Uterus (tissue), 4 donors: ENCODE data around the gene UBQLN1. TPM values are rescaled to one million over a fixed set of nuclear protein-coding genes. Genes with fewer than 3 reads are reported as not detected.

Source experiments
- DNase-seq, 2 donors: peaks; one replicate each; pipeline ENCODE4 v3.0.0-alpha.2; 2019 to 2020
- H3K27ac ChIP-seq, 2 donors: fragments of 200-600 bp; sonication (generic); 1 replicate in 1 of 2; 2 replicates in 1 of 2; pipeline ENCODE4 v1.5.1; 2016 to 2018
- H3K27me3 ChIP-seq, 2 donors: fragments of 200-600 bp; sonication (generic); one replicate each; pipeline ENCODE4 v1.5.1; 2018 to 2019; ENCODE audit warnings: control low read depth in 1 of 2
- H3K36me3 ChIP-seq, 2 donors: fragments of 200-600 bp; sonication (generic); one replicate each; pipeline ENCODE4 v1.5.1; 2019; ENCODE audit warnings: control low read depth in 1 of 2
- H3K4me1 ChIP-seq, 2 donors: fragments of 200-600 bp; sonication (generic); one replicate each; pipeline ENCODE4 v1.5.1; 2018 to 2019; ENCODE audit warnings: control low read depth in 1 of 2
- H3K4me3 ChIP-seq, 2 donors: fragments of 200-600 bp; sonication (generic); 1 replicate in 1 of 2; 2 replicates in 1 of 2; pipeline ENCODE4 v1.5.1; 2018 to 2019; ENCODE audit warnings: mild to moderate bottlenecking in 1 of 2
- H3K9me3 ChIP-seq, 2 donors: fragments of 200-600 bp; sonication (generic); one replicate each; pipeline ENCODE4 v1.5.1; 2019; ENCODE audit warnings: control low read depth in 1 of 2
- POLR2A ChIP-seq, 2 donors: fragments of 450-650 bp; IDR thresholded peaks; one replicate each; pipeline ENCODE4 v1.6.1; 2016; ENCODE audit warnings: antibody characterized with exemption in 2 of 2, mild to moderate bottlenecking in 1 of 2, moderate library complexity in 1 of 2
- intact Hi-C: fragments of 100-400 bp; cut with DNase I; formaldehyde crosslinking; loops from one replicate; pipeline ENCODE4 v1.15.1; 2023; ENCODE audit warnings: low total_unique reads
- total RNA-seq, 4 donors: library from RNA; depleted of rRNA in 3 of 4; stranded (reverse); fragments of >200 nt in 3 of 4; gene quantifications; one replicate each; pipeline versions ENCODE4 v1.1.0 to v1.2.4, GENCODE V29; 2014 to 2023
- TF ChIP-seq, protein P1 (sequence below), 4 experiments: fragments of 200-600 bp in 2 of 4; fragments of 450-650 bp in 2 of 4; sonication (generic) in 2 of 4; IDR thresholded peaks; one replicate each; pipeline ENCODE4 v1.5.1; 2016 to 2019; ENCODE audit warnings: antibody characterized with exemption in 4 of 4, mild to moderate bottlenecking in 2 of 4, moderate library complexity in 1 of 4
- donor health status: DM: yes; HTN: yes; CAD: no.

The UBQLN1 gene
- total RNA-seq, 4 donors from 2014 or later, result 66.8 to 155 (median 98.1) TPM

- Histone ChIP-seq H3K27me3 (no peaks in the 10 kb centered on the region), H3K27ac (no peak overlapping the region), H3K4me3 (no peak overlapping the region), H3K36me3 (no peaks in the 10 kb centered on the region), H3K4me1 (no peaks in the 10 kb centered on the region), H3K9me3 (no peaks in the 10 kb centered on the region)
- TF ChIP-seq POLR2A (IDR thresholded peaks at IDR 0.05), result no peak
- TF ChIP-seq, protein P1, sequence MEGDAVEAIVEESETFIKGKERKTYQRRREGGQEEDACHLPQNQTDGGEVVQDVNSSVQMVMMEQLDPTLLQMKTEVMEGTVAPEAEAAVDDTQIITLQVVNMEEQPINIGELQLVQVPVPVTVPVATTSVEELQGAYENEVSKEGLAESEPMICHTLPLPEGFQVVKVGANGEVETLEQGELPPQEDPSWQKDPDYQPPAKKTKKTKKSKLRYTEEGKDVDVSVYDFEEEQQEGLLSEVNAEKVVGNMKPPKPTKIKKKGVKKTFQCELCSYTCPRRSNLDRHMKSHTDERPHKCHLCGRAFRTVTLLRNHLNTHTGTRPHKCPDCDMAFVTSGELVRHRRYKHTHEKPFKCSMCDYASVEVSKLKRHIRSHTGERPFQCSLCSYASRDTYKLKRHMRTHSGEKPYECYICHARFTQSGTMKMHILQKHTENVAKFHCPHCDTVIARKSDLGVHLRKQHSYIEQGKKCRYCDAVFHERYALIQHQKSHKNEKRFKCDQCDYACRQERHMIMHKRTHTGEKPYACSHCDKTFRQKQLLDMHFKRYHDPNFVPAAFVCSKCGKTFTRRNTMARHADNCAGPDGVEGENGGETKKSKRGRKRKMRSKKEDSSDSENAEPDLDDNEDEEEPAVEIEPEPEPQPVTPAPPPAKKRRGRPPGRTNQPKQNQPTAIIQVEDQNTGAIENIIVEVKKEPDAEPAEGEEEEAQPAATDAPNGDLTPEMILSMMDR (IDR thresholded peaks at IDR 0.05), result no peak
- intact Hi-C loops, result no loop called here
- DNase-seq, result no peak
Measured at GRCh38 chr9:83649515-83649914, 58.2 kb downstream of the UBQLN1 start.

DNA sequence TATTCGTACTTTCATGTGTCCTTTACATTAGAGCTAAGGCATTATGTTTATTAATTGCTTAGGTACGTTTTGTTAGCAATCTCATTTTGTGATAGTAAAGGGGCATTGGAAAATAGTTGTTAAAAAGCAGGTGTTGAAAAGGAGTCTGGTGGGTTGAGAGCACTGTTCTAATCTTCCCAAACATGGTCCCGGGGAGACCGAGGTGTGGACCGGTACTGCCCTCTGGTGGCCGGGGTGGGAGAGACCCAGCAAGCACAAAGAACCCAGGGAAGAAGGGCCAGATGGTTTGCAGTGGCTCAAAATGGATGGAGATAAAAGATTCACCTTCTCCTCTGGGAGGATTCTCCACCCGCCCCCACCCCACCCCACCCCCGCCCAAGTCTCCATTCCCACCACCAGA, 58.7 kb downstream of the UBQLN1 start:
- Histone ChIP-seq H3K27me3 (no peaks in the 10 kb centered on the region), H3K9me3 (no peaks in the 10 kb centered on the region), H3K4me1 (no peaks in the 10 kb centered on the region), H3K36me3 (no peaks in the 10 kb centered on the region), H3K4me3 (no peak overlapping the region), H3K27ac (no peak overlapping the region)
- peak; percentile 27 to 41 for DNase-seq
- intact Hi-C loops, result no loop called here
- TF ChIP-seq POLR2A (IDR thresholded peaks at IDR 0.05), result no peak
- TF ChIP-seq, protein P1 (IDR thresholded peaks at IDR 0.05), result peak; percentile 37 to 44 (median 39)

- no peaks in the 10 kb centered on the region for H3K27me3 ChIP-seq
- no peaks in the 10 kb centered on the region for H3K36me3 ChIP-seq
- H3K27ac ChIP-seq, result no peak overlapping the region
- H3K4me3 ChIP-seq, result no peak overlapping the region
- intact Hi-C loops, result no loop called here
- DNase-seq, result no peak
- H3K4me1 ChIP-seq, result no peaks in the 10 kb centered on the region
- no peak for TF ChIP-seq POLR2A (IDR thresholded peaks at IDR 0.05)
- TF ChIP-seq, protein P1 (IDR thresholded peaks at IDR 0.05), result no peak
- no peaks in the 10 kb centered on the region for H3K9me3 ChIP-seq
Measured at GRCh38 chr9:83646500-83647239, 61.1 kb downstream of the UBQLN1 start.

DNA sequence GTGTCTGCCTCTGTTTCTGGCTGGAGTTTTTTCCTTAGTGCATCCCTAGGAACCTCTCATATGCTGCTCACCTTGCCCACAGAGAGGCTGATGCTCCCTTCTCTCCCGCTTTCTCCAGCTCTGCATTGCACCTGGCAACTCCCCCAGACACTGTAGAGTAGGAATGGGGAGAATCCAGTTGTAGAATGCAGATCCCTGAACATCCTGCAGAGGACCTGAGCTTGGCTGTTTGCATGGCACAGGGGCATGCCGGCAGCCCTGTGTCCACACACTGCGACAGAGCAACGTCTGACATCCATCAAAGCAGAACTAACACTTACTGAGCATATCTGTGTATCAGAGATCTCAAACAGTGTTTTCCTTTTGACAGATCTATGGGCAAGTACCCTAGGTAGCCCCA, 65.0 kb downstream of the UBQLN1 start:
- DNase-seq, result no peak
- Histone ChIP-seq H3K36me3 (no peaks in the 10 kb centered on the region), H3K9me3 (no peaks in the 10 kb centered on the region), H3K27me3 (no peaks in the 10 kb centered on the region), H3K4me3 (no peak overlapping the region), H3K27ac (no peak overlapping the region), H3K4me1 (no peaks in the 10 kb centered on the region)
- intact Hi-C loops, result no loop called here
- TF ChIP-seq POLR2A (IDR thresholded peaks at IDR 0.05), result no peak
- TF ChIP-seq, protein P1 (IDR thresholded peaks at IDR 0.05), result no peak

DNA sequence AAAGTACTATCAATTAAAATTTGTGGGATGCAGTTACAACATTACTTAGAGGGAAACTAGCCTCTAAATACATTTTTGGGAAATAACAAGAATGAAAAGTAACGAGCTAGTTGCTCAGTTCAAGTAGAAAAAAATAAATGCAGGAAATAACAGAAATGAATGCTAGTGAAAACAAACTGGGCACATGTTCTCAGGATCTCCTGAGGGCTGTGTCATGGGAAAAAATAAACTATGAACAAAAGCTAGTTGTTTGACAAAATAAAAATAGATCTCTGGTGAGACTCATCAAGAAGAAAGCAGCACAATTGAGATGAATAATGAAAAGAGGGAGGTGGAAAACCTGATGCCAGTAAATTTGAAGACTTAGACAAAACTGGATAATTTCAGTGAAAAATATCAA, 68.5 kb downstream of the UBQLN1 start:
- no peak overlapping the region for H3K27ac ChIP-seq
- H3K36me3 ChIP-seq, result no peaks in the 10 kb centered on the region
- TF ChIP-seq POLR2A (IDR thresholded peaks at IDR 0.05), result no peak
- TF ChIP-seq, protein P1 (IDR thresholded peaks at IDR 0.05), result no peak
- no peak for DNase-seq
- intact Hi-C loops, result no loop called here
- no peaks in the 10 kb centered on the region for H3K9me3 ChIP-seq
- no peaks in the 10 kb centered on the region for H3K4me1 ChIP-seq
- H3K27me3 ChIP-seq, result no peaks in the 10 kb centered on the region
- no peak overlapping the region for H3K4me3 ChIP-seq
